Gastroesophageal sphincter (tissue), 4 donors: ENCODE data around the gene NTSR1. TPM values are rescaled to one million over a fixed set of nuclear protein-coding genes. Genes with fewer than 3 reads are reported as not detected.

Experiments used
- ATAC-seq: fragments of 150-250 bp; one replicate; pipeline ENCODE4 v1.9.1; 2016; ENCODE audit warnings: mild to moderate bottlenecking, moderate library complexity
- H3K27ac ChIP-seq, 4 donors: fragments of 200-600 bp; sonication (generic) in 3 of 4; 1 replicate in 3 of 4; 2 replicates in 1 of 4; pipeline ENCODE4 v1.5.1; 2016 to 2019
- H3K27me3 ChIP-seq: fragments of 200-600 bp; sonication (generic); one replicate; pipeline ENCODE4 v1.5.1; 2019
- H3K36me3 ChIP-seq, 2 donors: fragments of 200-600 bp; sonication (generic); one replicate each; pipeline ENCODE4 v1.5.1; 2019; ENCODE audit warnings: control low read depth in 1 of 2
- H3K4me1 ChIP-seq, 3 donors: fragments of 200-600 bp; sonication (generic); 1 replicate in 2 of 3; 2 replicates in 1 of 3; pipeline ENCODE4 v1.5.1; 2016 to 2019; ENCODE audit warnings: control low read depth in 2 of 3
- H3K4me3 ChIP-seq, 2 donors: fragments of 200-600 bp; sonication (generic); one replicate each; pipeline ENCODE4 v1.5.1; 2019; ENCODE audit warnings: mild to moderate bottlenecking in 1 of 2, moderate library complexity in 1 of 2
- H3K9me3 ChIP-seq, 3 donors: fragments of 200-600 bp; sonication (generic); one replicate each; pipeline ENCODE4 v1.5.1; 2017 to 2019; ENCODE audit warnings: control low read depth in 2 of 3
- CTCF ChIP-seq, 4 experiments: fragments of 200-600 bp in 2 of 4; fragments of 450-650 bp in 2 of 4; sonication (generic) in 1 of 4; IDR thresholded peaks; one replicate each; pipeline ENCODE4 v1.5.1; 2017 to 2019; ENCODE audit warnings: antibody characterized with exemption in 4 of 4, mild to moderate bottlenecking in 2 of 4, moderate library complexity in 2 of 4
- EP300 ChIP-seq: sonication (generic); formaldehyde crosslinking; IDR thresholded peaks from one replicate; pipeline ENCODE4 v1.6.1; 2017; ENCODE audit warnings: antibody characterized with exemption, mild to moderate bottlenecking
- POLR2A ChIP-seq, 2 donors: fragments of 450-650 bp; IDR thresholded peaks; one replicate each; pipeline ENCODE4 v1.6.1; 2017; ENCODE audit warnings: antibody characterized with exemption in 2 of 2, mild to moderate bottlenecking in 2 of 2, moderate library complexity in 1 of 2
- POLR2AphosphoS5 ChIP-seq: sonication (generic); formaldehyde crosslinking; IDR thresholded peaks from one replicate; pipeline ENCODE4 v1.6.1; 2017; ENCODE audit warnings: antibody characterized with exemption
- WGBS, 2 donors: methylation state at CpG; one replicate each; pipeline ENCODE4 v1.1.5; 2018; ENCODE audit warnings: low coverage in 1 of 2; 5-methylcytosine and 5-hydroxymethylcytosine counted together
- total RNA-seq, 4 donors: library from RNA; depleted of rRNA; stranded (reverse); fragments of >200 nt; gene quantifications; one replicate each; pipeline ENCODE4 v1.1.0, GENCODE V29; 2016

Gene NTSR1
- total RNA-seq, 4 donors from 2014 or later: 0.13 to 0.85 (median 0.19) TPM

- Histone ChIP-seq H3K9me3 (no peaks in the 10 kb centered on the region), H3K27ac (no peak overlapping the region), H3K27me3 (peaks cover 18% of the 10 kb centered on the region), H3K4me1 (peaks cover 0 to 11% (median 0%) of the 10 kb centered on the region in 3 donors), H3K36me3 (no peaks in the 10 kb centered on the region), H3K4me3 (no peak overlapping the region)
- WGBS, 2 donors: no CpG with 5 or more reads among the region's 13 CpGs
- ATAC-seq: no peak
- TF ChIP-seq EP300 (no peak), POLR2AphosphoS5 (no peak), CTCF (IDR thresholded peaks at IDR 0.05) (no peak), POLR2A (IDR thresholded peaks at IDR 0.05) (no peak)
These were observed 77.5 kb downstream of the NTSR1 start for GRCh38 chr20:62786157-62786556.

GRCh38 chr20:62787321-62787720, 78.7 kb downstream of the NTSR1 start:
- Histone ChIP-seq H3K27ac (no peak overlapping the region), H3K4me1 (peaks cover 0 to 19% (median 0%) of the 10 kb centered on the region in 3 donors), H3K27me3 (peaks cover 18% of the 10 kb centered on the region), H3K4me3 (no peak overlapping the region), H3K9me3 (no peaks in the 10 kb centered on the region), H3K36me3 (no peaks in the 10 kb centered on the region)
- 68 to 82% methylated on average over 7 of the region's 7 CpGs for WGBS, 2 donors
- no peak for ATAC-seq
- TF ChIP-seq POLR2A (IDR thresholded peaks at IDR 0.05): no peak
- no peak for TF ChIP-seq EP300
- no peak for TF ChIP-seq CTCF (IDR thresholded peaks at IDR 0.05)
- TF ChIP-seq POLR2AphosphoS5: no peak

GRCh38 chr20:62787866-62788265, 79.2 kb downstream of the NTSR1 start:
- Histone ChIP-seq H3K4me1 (peaks cover 0 to 16% (median 0%) of the 10 kb centered on the region in 3 donors), H3K9me3 (no peaks in the 10 kb centered on the region), H3K4me3 (no peak overlapping the region), H3K36me3 (no peaks in the 10 kb centered on the region), H3K27me3 (peaks cover 18% of the 10 kb centered on the region), H3K27ac (no peak overlapping the region)
- WGBS, 2 donors: 88 to 92% methylated on average over 2 to 3 of the region's 5 CpGs
- ATAC-seq: no peak
- TF ChIP-seq CTCF (IDR thresholded peaks at IDR 0.05) (no peak), POLR2A (IDR thresholded peaks at IDR 0.05) (no peak), POLR2AphosphoS5 (no peak), EP300 (no peak)

GRCh38 chr20:62788607-62789006, 80.0 kb downstream of the NTSR1 start:
- H3K4me1 ChIP-seq: peaks cover 0 to 17% (median 4%) of the 10 kb centered on the region in 3 donors
- 80 to 92% methylated on average over 5 to 9 of the region's 15 CpGs for WGBS, 2 donors
- no peak for ATAC-seq
- no peaks in the 10 kb centered on the region for H3K9me3 ChIP-seq
- no peak for TF ChIP-seq CTCF (IDR thresholded peaks at IDR 0.05)
- no peak for TF ChIP-seq POLR2AphosphoS5
- TF ChIP-seq POLR2A (IDR thresholded peaks at IDR 0.05): no peak
- TF ChIP-seq EP300: no peak
- H3K4me3 ChIP-seq: no peak overlapping the region
- peaks cover 18% of the 10 kb centered on the region for H3K27me3 ChIP-seq
- no peaks in the 10 kb centered on the region for H3K36me3 ChIP-seq
- no peak overlapping the region for H3K27ac ChIP-seq

- WGBS, 2 donors: 88% methylated on average over 6 of the region's 12 CpGs; no CpG with 5 or more reads in 1 of the 2 donors
- no peaks in the 10 kb centered on the region for H3K36me3 ChIP-seq
- no peak for ATAC-seq
- no peaks in the 10 kb centered on the region for H3K9me3 ChIP-seq
- H3K4me3 ChIP-seq: no peak overlapping the region
- H3K27ac ChIP-seq: no peak overlapping the region
- peaks cover 0 to 28% (median 8%) of the 10 kb centered on the region in 3 donors for H3K4me1 ChIP-seq
- H3K27me3 ChIP-seq: peaks cover 12% of the 10 kb centered on the region
- TF ChIP-seq EP300: no peak
- TF ChIP-seq POLR2AphosphoS5: no peak
- TF ChIP-seq POLR2A (IDR thresholded peaks at IDR 0.05): no peak
- TF ChIP-seq CTCF (IDR thresholded peaks at IDR 0.05): no peak
These were observed 81.4 kb downstream of the NTSR1 start for GRCh38 chr20:62790075-62790474.
